ENCODE measurements around the gene SENP6. TPM values are rescaled to one million over a fixed set of nuclear protein-coding genes. Genes with fewer than 3 reads are reported as not detected.
A peak's percentile ranks its signal among the peaks of the same experiment; 100 is the strongest.

Gene SENP6
- total RNA-seq, 1 experiment from 2014 or later, result 116 TPM

DNA sequence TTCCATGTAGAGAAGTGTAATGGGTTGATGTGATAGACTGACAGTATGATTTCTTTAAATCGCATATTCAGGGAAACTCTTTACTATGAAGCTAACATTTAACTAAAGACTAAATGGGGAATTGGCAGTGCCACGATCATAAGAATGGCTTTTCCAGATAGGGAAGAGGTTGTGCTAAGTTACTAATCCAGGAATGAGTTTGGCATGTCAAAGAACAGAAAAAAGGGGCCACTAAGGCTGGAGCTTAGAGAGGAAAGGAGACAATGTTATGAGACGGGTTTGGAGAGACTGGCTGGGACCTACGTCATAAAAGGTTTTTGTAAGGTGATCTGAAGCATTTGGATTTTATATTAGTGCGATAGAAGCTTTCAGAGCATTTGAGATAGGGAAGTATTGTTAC lies 40.6 kb downstream of the SENP6 start:
- H2AK5ac ChIP-seq (ENCODE audit: insufficient read length, low read length), result no peak overlapping the region
- H3K23me2 ChIP-seq (ENCODE audit: insufficient read length, low read depth, low read length, poor library complexity, severe bottlenecking), result no peaks in the 10 kb centered on the region
- no peak overlapping the region for H2BK20ac ChIP-seq (ENCODE audit: low read depth, low read length, poor library complexity, severe bottlenecking)
- H3K18ac ChIP-seq (ENCODE audit: insufficient read length, low read depth, low read length), result no peak overlapping the region
- no peak overlapping the region for H3K4me2 ChIP-seq (ENCODE audit: insufficient read depth, insufficient read length, low read length)
- Mint-ChIP-seq H3K27me3 (ENCODE audit: low read depth) (no peaks in the 10 kb centered on the region), H3K27ac (peak overlapping the region in 1 of 3 experiments; percentile 14; a peak in 3 of 7 replicates), H3K9me3 (no peaks in the 10 kb centered on the region), H3K4me1 (peaks cover 7 to 8% of the 10 kb centered on the region in 2 experiments), H3K36me3 (ENCODE audit: insufficient read depth in 1 of 3, low read depth in 3 of 3) (peaks cover 16 to 58% (median 38%) of the 10 kb centered on the region in 3 experiments), H3K4me3 (no peak overlapping the region)
- H2BK120ac ChIP-seq (ENCODE audit: low read depth, low read length, poor library complexity, severe bottlenecking), result no peak overlapping the region
- no peak overlapping the region for H4K91ac ChIP-seq (ENCODE audit: insufficient read length, low read depth, low read length)
- H3K9ac ChIP-seq (ENCODE audit: extremely low read depth, insufficient read length, low read length), result no peak overlapping the region
- H4K5ac ChIP-seq (ENCODE audit: insufficient read length, low read depth, low read length), result no peak overlapping the region
- DNase-seq, result no peak
- H2BK12ac ChIP-seq (ENCODE audit: insufficient read length, low read depth, low read length), result no peak overlapping the region
- no peak overlapping the region for H3K27ac ChIP-seq (ENCODE audit: insufficient read length, low read depth, low read length)
- no peak overlapping the region for H3T11ph ChIP-seq (ENCODE audit: low read length)
- H2BK15ac ChIP-seq (ENCODE audit: low read depth, low read length), result no peak overlapping the region
- no CpG with 5 or more reads among the region's 5 CpGs for WGBS (ENCODE audit: extremely low coverage, insufficient read length, low lambda C conversion rate)
- no peaks in the 10 kb centered on the region for H4K20me1 ChIP-seq (ENCODE audit: control insufficient read depth, insufficient read depth, insufficient read length)
- H2AFZ ChIP-seq (ENCODE audit: low read length), result no peak overlapping the region
- no peak overlapping the region for H4K8ac ChIP-seq (replicated peaks; ENCODE audit: insufficient read length, low read depth, low read length)
- no peaks in the 10 kb centered on the region for H3K9me3 ChIP-seq (ENCODE audit: control insufficient read depth, low read depth, low read length)
- TF ChIP-seq CTCF (conservative IDR thresholded peaks at IDR 0.05), result no peak
- no peaks in the 10 kb centered on the region for H3K4me1 ChIP-seq (ENCODE audit: insufficient read depth, low read length)
- no peak overlapping the region for H2BK5ac ChIP-seq (ENCODE audit: insufficient read length, low read length)
- H3K79me1 ChIP-seq (ENCODE audit: insufficient read depth, low read depth, low read length, poor library complexity, severe bottlenecking), result no peaks in the 10 kb centered on the region
- no peak overlapping the region for H3K4ac ChIP-seq (ENCODE audit: low read depth, low read length)
- 0 out of 2 replicates have a peak, but pooled peaks cover 2% of the 10 kb centered on the region for H3K79me2 ChIP-seq (ENCODE audit: insufficient read depth, low read length)
- H3K23ac ChIP-seq (ENCODE audit: insufficient read length, low read depth, low read length), result no peak overlapping the region
- H3K14ac ChIP-seq (ENCODE audit: insufficient read depth, low read length), result no peak overlapping the region
- H3K27me3 ChIP-seq (ENCODE audit: insufficient read depth, low read length), result no peaks in the 10 kb centered on the region
- H3K56ac ChIP-seq (ENCODE audit: insufficient read length, low read depth, low read length), result no peak overlapping the region

Measured in H9 (cell line).